HepG2 (cell line): ENCODE measurements around the gene LRRC10. TPM values are rescaled to one million over a fixed set of nuclear protein-coding genes. Genes with fewer than 3 reads are reported as not detected.

Experiments
- ATAC-seq: fragments of 200-7000 bp; cut with Tn5 transposase; 3 replicates; pipeline ENCODE4 v1.9.1; 2020; ENCODE audit warnings: mild to moderate bottlenecking, moderate library complexity
- BruUV-seq: library from RNA; stranded (reverse); fragments of 400-500 nt; replicated peaks from 2 replicates; lab custom pipeline; 2021; lab: Mats Ljungman, UMichigan
- CTCF ChIA-PET: fragments of 300-600 bp; formaldehyde crosslinking; extraction: SDS; loops from one replicate; lab custom pipeline; 2021; ENCODE audit warnings: low total read pairs, inconsistent platforms, low intra/inter-chr PET ratio; lab: Yijun Ruan, JAX
- POLR2A ChIA-PET: fragments of 350-600 bp; sonication (Branson Sonifier 250); formaldehyde crosslinking; loops from one replicate; lab custom pipeline; 2020; ENCODE audit warnings: antibody characterized with exemption, inconsistent platforms; lab: Yijun Ruan, JAX
- DNase-seq: peaks from one replicate; pipeline ENCODE4 v3.0.0-alpha.2; 2015; ENCODE audit warnings: low spot score
- FAIRE-seq: peaks from 3 replicates; lab custom pipeline; 2011; peaks lifted over from hg19 to GRCh38; lab: Jason Lieb, UNC
- H2AFZ ChIP-seq: one replicate; pipeline ENCODE4 v1.6.1; 2011; ENCODE audit warnings: low read length, inconsistent platforms
- H3K27ac ChIP-seq: fragments of 300-600 bp; 3 replicates; pipeline ENCODE4 v1.8.0; 2011; ENCODE audit warnings: mixed run types, mild to moderate bottlenecking, mixed read lengths, low read length, inconsistent platforms; ENCODE audit not compliant: insufficient read depth; ENCODE audit errors: extremely low read length
- H3K27me3 ChIP-seq, 2 experiments: fragments of 200-600 bp in 1 of 2; 2 replicates in 1 of 2; 3 replicates in 1 of 2; pipeline versions ENCODE4 v1.6.0 to v1.8.0; 2011; ENCODE audit warnings: low read length in 2 of 2, mild to moderate bottlenecking in 2 of 2, moderate library complexity in 2 of 2, inconsistent platforms in 1 of 2; ENCODE audit not compliant: insufficient read depth in 2 of 2, control insufficient read depth in 1 of 2
- H3K36me3 ChIP-seq, 2 experiments: fragments of 200-600 bp in 1 of 2; replicated peaks in 1 of 2; 2 replicates in 1 of 2; 3 replicates in 1 of 2; pipeline versions ENCODE4 v1.5.1 to v1.8.0; 2011; ENCODE audit warnings: low read length in 2 of 2, inconsistent platforms in 1 of 2; ENCODE audit not compliant: insufficient read depth in 2 of 2, control insufficient read depth in 1 of 2
- H3K4me1 ChIP-seq: 2 replicates; pipeline ENCODE4 v1.5.1; 2012; ENCODE audit warnings: low read length, inconsistent platforms; ENCODE audit not compliant: insufficient read depth
- H3K4me2 ChIP-seq: 2 replicates; pipeline ENCODE4 v1.6.0; 2011; ENCODE audit warnings: low read depth, low read length, inconsistent platforms
- H3K4me3 ChIP-seq, 3 experiments: fragments of 200-600 bp in 1 of 3; sonication (generic), shearing (Covaris generic) in 1 of 3; replicated peaks in 1 of 3; 2 replicates each; pipeline ENCODE4 v1.5.1; 2011 to 2016; ENCODE audit warnings: low read length in 3 of 3, inconsistent platforms in 2 of 3, low read depth in 2 of 3, mild to moderate bottlenecking in 2 of 3, control low read depth in 1 of 3, mixed read lengths in 1 of 3; ENCODE audit not compliant: insufficient read depth in 1 of 3
- H3K79me2 ChIP-seq: one replicate; pipeline ENCODE4 v1.6.1; 2011; ENCODE audit warnings: low read length, inconsistent platforms; ENCODE audit not compliant: insufficient read depth
- H3K9ac ChIP-seq: 2 replicates; pipeline ENCODE4 v1.6.0; 2011; ENCODE audit warnings: mild to moderate bottlenecking, low read depth, low read length, inconsistent platforms; ENCODE audit not compliant: insufficient read depth
- H3K9me3 ChIP-seq: 2 replicates; pipeline ENCODE4 v1.5.1; 2012; ENCODE audit warnings: mild to moderate bottlenecking, low read length
- H4K20me1 ChIP-seq: 2 replicates; pipeline ENCODE4 v1.6.0; 2011; ENCODE audit warnings: inconsistent platforms, mild to moderate bottlenecking, low read length, moderate library complexity; ENCODE audit not compliant: insufficient read depth
- DNMT3B ChIP-seq: conservative IDR thresholded peaks from 2 replicates; pipeline ENCODE4 v1.6.1; 2016; ENCODE audit warnings: missing biosample characterization, control low read depth
- NCOA5 ChIP-seq: sonication (generic); formaldehyde crosslinking; IDR thresholded peaks from 2 replicates; pipeline ENCODE4 v1.4.0; 2020; ENCODE audit warnings: missing genetic modification reagents
- POLR2G ChIP-seq: fragments of 200-400 bp; formaldehyde crosslinking; IDR thresholded peaks from 2 replicates; pipeline ENCODE4 v1.6.1; 2018; ENCODE audit warnings: mild to moderate bottlenecking, low read depth, low read length, moderate library complexity
- SMARCC2 ChIP-seq: fragments of 450-650 bp; IDR thresholded peaks from 2 replicates; pipeline ENCODE4 v1.6.1; 2017; ENCODE audit warnings: antibody characterized with exemption, mild to moderate bottlenecking
- TAF15 ChIP-seq: fragments of 200-400 bp; formaldehyde crosslinking; IDR thresholded peaks from one replicate; pipeline ENCODE4 v1.6.1; 2018; ENCODE audit warnings: mild to moderate bottlenecking, low read depth, low read length; ENCODE audit not compliant: poor library complexity, severe bottlenecking
- THAP11 ChIP-seq: IDR thresholded peaks from 2 replicates; pipeline ENCODE4 v1.6.1; 2016; ENCODE audit warnings: missing biosample characterization, missing genetic modification reagents
- ZBTB42 ChIP-seq: sonication (generic); formaldehyde crosslinking; IDR thresholded peaks from 2 replicates; pipeline ENCODE4 v1.5.0; 2020; ENCODE audit warnings: mild to moderate bottlenecking, missing genetic modification reagents
- ZBTB7A ChIP-seq: sonication (generic); formaldehyde crosslinking; IDR thresholded peaks from 2 replicates; pipeline ENCODE4 v1.8.0; 2022; ENCODE audit warnings: mild to moderate bottlenecking, missing genetic modification reagents
- ZBTB7B ChIP-seq: sonication (generic); formaldehyde crosslinking; IDR thresholded peaks from 2 replicates; pipeline ENCODE4 v1.4.0; 2020; ENCODE audit warnings: missing genetic modification reagents
- ZFP82 ChIP-seq: sonication (generic); formaldehyde crosslinking; IDR thresholded peaks from 2 replicates; pipeline ENCODE4 v1.5.1; 2020; ENCODE audit warnings: mild to moderate bottlenecking, missing genetic modification reagents, borderline replicate concordance
- ZNF546 ChIP-seq: sonication (generic); formaldehyde crosslinking; conservative IDR thresholded peaks from 2 replicates; pipeline ENCODE4 v1.8.1; 2023; ENCODE audit warnings: mild to moderate bottlenecking, missing genetic modification reagents
- ZNF550 ChIP-seq: sonication (generic); formaldehyde crosslinking; IDR thresholded peaks from 2 replicates; pipeline ENCODE4 v1.4.0; 2020; ENCODE audit warnings: mild to moderate bottlenecking, missing genetic modification reagents, borderline replicate concordance
- WGBS: methylation state at CpG from one replicate; pipeline ENCODE4 v1.1.6; 2017; ENCODE audit warnings: low lambda C conversion rate; 5-methylcytosine and 5-hydroxymethylcytosine counted together
- in situ Hi-C: cut with HindIII; loops from 2 replicates; pipeline ENCODE4 v1.10.0; 2017; ENCODE audit warnings: low pct_unique_long_range_greater_than_20kb; ENCODE audit not compliant: extremely low pct_ligation_motif_present
- intact Hi-C: fragments of 100-400 bp; cut with micrococcal nuclease; formaldehyde crosslinking; loops from one replicate; pipeline ENCODE4 v1.10.0; 2022; ENCODE audit not compliant: unreplicated experiment
- polyA plus RNA-seq, 8 experiments: library from polyadenylated mRNA; depleted of rRNA in 3 of 8; stranded (reverse) in 7 of 8; unstranded in 1 of 8; fragments of >200 nt; fragmentation: Illumina TruSeq in 4 of 8; extraction: Trizol in 4 of 8; gene quantifications; 2 replicates each; pipeline versions ENCODE4 v1.2.1 to v1.2.3, GENCODE V29; 2011 to 2016; ENCODE audit warnings: low read depth in 4 of 8, missing spikeins in 1 of 8, mixed read lengths in 1 of 8; ENCODE audit not compliant: insufficient read depth in 1 of 8
- total RNA-seq, 5 experiments: library from RNA; depleted of rRNA; stranded (reverse); fragments of >200 nt; fragmentation: Illumina TruSeq; extraction: Trizol; gene quantifications; 2 replicates each; pipeline ENCODE4 v1.2.3, GENCODE V29; 2016; ENCODE audit warnings: low read depth in 1 of 5
- TF ChIP-seq, protein P1 (sequence below): sonication (generic); formaldehyde crosslinking; IDR thresholded peaks from 2 replicates; pipeline ENCODE4 v1.4.0; 2020; ENCODE audit warnings: missing genetic modification reagents, borderline replicate concordance
- TF ChIP-seq, protein P2 (sequence below), 2 experiments: sonication (generic) in 1 of 2; formaldehyde crosslinking in 1 of 2; IDR thresholded peaks; 2 replicates each; pipeline versions ENCODE4 v1.6.1 to v1.9.0; 2014 to 2022; ENCODE audit warnings: antibody characterized with exemption in 1 of 2, borderline replicate concordance in 1 of 2, inconsistent platforms in 1 of 2, low read depth in 1 of 2, missing genetic modification reagents in 1 of 2
- TF ChIP-seq, protein P3 (sequence below): sonication (generic); formaldehyde crosslinking; IDR thresholded peaks from 2 replicates; pipeline ENCODE4 v1.4.0; 2020; ENCODE audit warnings: missing genetic modification reagents

LRRC10 gene
- total and polyA plus RNA-seq, 2 of the 13 experiments (the other 11 are each of a cell fraction or from before 2014, with no cell fraction given) = not detected

DNA sequence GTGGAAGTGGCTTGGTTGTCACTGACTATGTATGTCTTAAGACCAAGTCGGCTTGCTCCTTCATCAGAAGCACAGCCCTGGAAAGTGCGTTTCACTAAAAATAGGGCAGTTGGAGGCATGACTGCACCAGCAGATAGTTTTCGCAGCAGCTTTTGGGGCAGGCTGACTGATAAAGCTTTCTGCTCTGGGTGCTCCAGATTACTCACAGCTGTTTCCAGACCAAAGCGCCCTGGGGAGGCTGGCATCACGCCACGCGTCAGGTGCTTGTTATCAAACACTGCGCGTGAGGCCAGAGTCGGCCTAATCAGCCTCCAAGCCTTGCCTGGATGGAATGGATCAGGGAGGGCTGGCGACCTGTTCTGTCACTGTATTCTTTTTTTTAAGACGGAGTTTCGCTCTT lies 13.3 kb upstream of the LRRC10 start:
- ChIA-PET CTCF (no interaction called here), POLR2A (no interaction called here)
- no peak overlapping the region for H3K4me2 ChIP-seq
- no TSS peak for BruUV-seq
- in situ Hi-C loops (no loop called here), intact Hi-C loops (no loop called here)
- H3K27ac ChIP-seq = no peak overlapping the region
- 77% methylated on average over 6 of the region's 13 CpGs for WGBS
- no peak overlapping the region for H2AFZ ChIP-seq
- H3K9me3 ChIP-seq = no peaks in the 10 kb centered on the region
- H3K9ac ChIP-seq = no peak overlapping the region
- FAIRE-seq (no peak), ATAC-seq (no peak), DNase-seq (no peak)
- no peaks in the 10 kb centered on the region for H4K20me1 ChIP-seq
- H3K4me3 ChIP-seq = no peak overlapping the region
- H3K36me3 ChIP-seq = no peaks in the 10 kb centered on the region
- H3K79me2 ChIP-seq = no peaks in the 10 kb centered on the region
- H3K4me1 ChIP-seq = peaks cover 7% of the 10 kb centered on the region; the same call in 1 of the 2 replicates
- H3K27me3 ChIP-seq = 0 out of 5 replicates have a peak, but pooled peaks cover 0 to 6% of the 10 kb centered on the region in 2 experiments
- TF ChIP-seq THAP11 (CRISPR knock-in tag) (no peak), TAF15 (no peak), ZFP82 (CRISPR knock-in tag) (no peak), ZBTB7B (CRISPR knock-in tag) (no peak), DNMT3B (CRISPR knock-in tag) (no peak), POLR2G (no peak), ZNF550 (CRISPR knock-in tag) (no peak), NCOA5 (CRISPR knock-in tag) (no peak), ZNF546 (CRISPR knock-in tag) (no peak), ZBTB42 (no peak), SMARCC2 (no peak), ZBTB7A (CRISPR knock-in tag) (no peak)
- TF ChIP-seq, protein P1, sequence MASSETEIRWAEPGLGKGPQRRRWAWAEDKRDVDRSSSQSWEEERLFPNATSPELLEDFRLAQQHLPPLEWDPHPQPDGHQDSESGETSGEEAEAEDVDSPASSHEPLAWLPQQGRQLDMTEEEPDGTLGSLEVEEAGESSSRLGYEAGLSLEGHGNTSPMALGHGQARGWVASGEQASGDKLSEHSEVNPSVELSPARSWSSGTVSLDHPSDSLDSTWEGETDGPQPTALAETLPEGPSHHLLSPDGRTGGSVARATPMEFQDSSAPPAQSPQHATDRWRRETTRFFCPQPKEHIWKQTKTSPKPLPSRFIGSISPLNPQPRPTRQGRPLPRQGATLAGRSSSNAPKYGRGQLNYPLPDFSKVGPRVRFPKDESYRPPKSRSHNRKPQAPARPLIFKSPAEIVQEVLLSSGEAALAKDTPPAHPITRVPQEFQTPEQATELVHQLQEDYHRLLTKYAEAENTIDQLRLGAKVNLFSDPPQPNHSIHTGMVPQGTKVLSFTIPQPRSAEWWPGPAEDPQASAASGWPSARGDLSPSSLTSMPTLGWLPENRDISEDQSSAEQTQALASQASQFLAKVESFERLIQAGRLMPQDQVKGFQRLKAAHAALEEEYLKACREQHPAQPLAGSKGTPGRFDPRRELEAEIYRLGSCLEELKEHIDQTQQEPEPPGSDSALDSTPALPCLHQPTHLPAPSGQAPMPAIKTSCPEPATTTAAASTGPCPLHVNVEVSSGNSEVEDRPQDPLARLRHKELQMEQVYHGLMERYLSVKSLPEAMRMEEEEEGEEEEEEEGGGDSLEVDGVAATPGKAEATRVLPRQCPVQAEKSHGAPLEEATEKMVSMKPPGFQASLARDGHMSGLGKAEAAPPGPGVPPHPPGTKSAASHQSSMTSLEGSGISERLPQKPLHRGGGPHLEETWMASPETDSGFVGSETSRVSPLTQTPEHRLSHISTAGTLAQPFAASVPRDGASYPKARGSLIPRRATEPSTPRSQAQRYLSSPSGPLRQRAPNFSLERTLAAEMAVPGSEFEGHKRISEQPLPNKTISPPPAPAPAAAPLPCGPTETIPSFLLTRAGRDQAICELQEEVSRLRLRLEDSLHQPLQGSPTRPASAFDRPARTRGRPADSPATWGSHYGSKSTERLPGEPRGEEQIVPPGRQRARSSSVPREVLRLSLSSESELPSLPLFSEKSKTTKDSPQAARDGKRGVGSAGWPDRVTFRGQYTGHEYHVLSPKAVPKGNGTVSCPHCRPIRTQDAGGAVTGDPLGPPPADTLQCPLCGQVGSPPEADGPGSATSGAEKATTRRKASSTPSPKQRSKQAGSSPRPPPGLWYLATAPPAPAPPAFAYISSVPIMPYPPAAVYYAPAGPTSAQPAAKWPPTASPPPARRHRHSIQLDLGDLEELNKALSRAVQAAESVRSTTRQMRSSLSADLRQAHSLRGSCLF = no peak
- TF ChIP-seq, protein P2, sequence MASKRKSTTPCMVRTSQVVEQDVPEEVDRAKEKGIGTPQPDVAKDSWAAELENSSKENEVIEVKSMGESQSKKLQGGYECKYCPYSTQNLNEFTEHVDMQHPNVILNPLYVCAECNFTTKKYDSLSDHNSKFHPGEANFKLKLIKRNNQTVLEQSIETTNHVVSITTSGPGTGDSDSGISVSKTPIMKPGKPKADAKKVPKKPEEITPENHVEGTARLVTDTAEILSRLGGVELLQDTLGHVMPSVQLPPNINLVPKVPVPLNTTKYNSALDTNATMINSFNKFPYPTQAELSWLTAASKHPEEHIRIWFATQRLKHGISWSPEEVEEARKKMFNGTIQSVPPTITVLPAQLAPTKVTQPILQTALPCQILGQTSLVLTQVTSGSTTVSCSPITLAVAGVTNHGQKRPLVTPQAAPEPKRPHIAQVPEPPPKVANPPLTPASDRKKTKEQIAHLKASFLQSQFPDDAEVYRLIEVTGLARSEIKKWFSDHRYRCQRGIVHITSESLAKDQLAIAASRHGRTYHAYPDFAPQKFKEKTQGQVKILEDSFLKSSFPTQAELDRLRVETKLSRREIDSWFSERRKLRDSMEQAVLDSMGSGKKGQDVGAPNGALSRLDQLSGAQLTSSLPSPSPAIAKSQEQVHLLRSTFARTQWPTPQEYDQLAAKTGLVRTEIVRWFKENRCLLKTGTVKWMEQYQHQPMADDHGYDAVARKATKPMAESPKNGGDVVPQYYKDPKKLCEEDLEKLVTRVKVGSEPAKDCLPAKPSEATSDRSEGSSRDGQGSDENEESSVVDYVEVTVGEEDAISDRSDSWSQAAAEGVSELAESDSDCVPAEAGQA (IDR thresholded peaks at IDR 0.05; ENCODE audit: low read depth) = no peak
- TF ChIP-seq, protein P2 (CRISPR knock-in tag; IDR thresholded peaks at IDR 0.05; ENCODE audit: borderline replicate concordance) = no peak
- TF ChIP-seq, protein P3, sequence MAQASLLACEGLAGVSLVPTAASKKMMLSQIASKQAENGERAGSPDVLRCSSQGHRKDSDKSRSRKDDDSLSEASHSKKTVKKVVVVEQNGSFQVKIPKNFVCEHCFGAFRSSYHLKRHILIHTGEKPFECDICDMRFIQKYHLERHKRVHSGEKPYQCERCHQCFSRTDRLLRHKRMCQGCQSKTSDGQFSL (CRISPR knock-in tag) = no peak
